ENCODE results near the gene CLDN1.

- no peak for TF ChIP-seq PPARA (CRISPR knock-in tag; IDR thresholded peaks at IDR 0.05; ENCODE audit: borderline replicate concordance)
- TF ChIP-seq ZFP30 (CRISPR knock-in tag; IDR thresholded peaks at IDR 0.05): no peak
- no peak for TF ChIP-seq CSDC2 (CRISPR knock-in tag; IDR thresholded peaks at IDR 0.05)
- no peak for TF ChIP-seq ZNF565 (CRISPR knock-in tag; conservative IDR thresholded peaks at IDR 0.05; ENCODE audit: low read depth)
- TF ChIP-seq BACH2 (CRISPR knock-in tag; IDR thresholded peaks at IDR 0.05; ENCODE audit: borderline replicate concordance): no peak
- TF ChIP-seq ZFP3 (CRISPR knock-in tag; IDR thresholded peaks at IDR 0.05): no peak
- TF ChIP-seq ZNF8 (CRISPR knock-in tag; IDR thresholded peaks at IDR 0.05): no peak
- no peak for TF ChIP-seq ARNTL (CRISPR knock-in tag; IDR thresholded peaks at IDR 0.05; ENCODE audit: borderline replicate concordance, low read depth)
- TF ChIP-seq PATZ1 (CRISPR knock-in tag; IDR thresholded peaks at IDR 0.05; ENCODE audit: borderline replicate concordance): no peak
- no peak for TF ChIP-seq RARB (CRISPR knock-in tag; IDR thresholded peaks at IDR 0.05)
- TF ChIP-seq GLIS3 (CRISPR knock-in tag; IDR thresholded peaks at IDR 0.05): no peak
- TF ChIP-seq POU6F1 (CRISPR knock-in tag; IDR thresholded peaks at IDR 0.05; ENCODE audit: borderline replicate concordance, low read depth): no peak
- TF ChIP-seq TSHZ2 (CRISPR knock-in tag; IDR thresholded peaks at IDR 0.05): no peak
These were observed 48.1 kb upstream of the CLDN1 start for GRCh38 chr3:190370369-190370768.
